A549 (cell line): ENCODE results near the gene LDLRAP1. TPM values are rescaled to one million over a fixed set of nuclear protein-coding genes. Genes with fewer than 3 reads are reported as not detected.

Experiments
- ATAC-seq, 2 experiments: fragments of 200-7000 bp in 1 of 2; fragments of >200 bp in 1 of 2; cut with Nextera tagmentation in 1 of 2; cut with Tn5 transposase in 1 of 2; 3 replicates each; pipeline versions ENCODE4 v1.8.0 to v1.9.1; 2018 to 2020; ENCODE audit warnings: mild to moderate bottlenecking in 1 of 2, moderate library complexity in 1 of 2
- CTCF ChIA-PET: fragments of 300-600 bp; sonication (Branson Sonifier 250); formaldehyde crosslinking; extraction: SDS; loops from one replicate; lab custom pipeline; 2021; ENCODE audit warnings: antibody characterized with exemption, inconsistent platforms; lab: Yijun Ruan, JAX
- POLR2A ChIA-PET: fragments of 350-600 bp; formaldehyde crosslinking; extraction: SDS; loops from one replicate; lab custom pipeline; 2021; ENCODE audit warnings: antibody characterized with exemption, inconsistent platforms; lab: Yijun Ruan, JAX
- DNase-seq, 2 experiments: peaks; one replicate each; pipeline versions ENCODE4 v3.0.0 to v3.0.0-alpha.2; 2011 to 2016; ENCODE audit warnings: low read depth in 1 of 2, low spot score in 1 of 2
- FAIRE-seq: peaks from 2 replicates; lab custom pipeline; 2011; peaks lifted over from hg19 to GRCh38; lab: Jason Lieb, UNC
- H3K27ac ChIP-seq, 2 experiments: fragments of >200 bp; sonication (Bioruptor Twin); formaldehyde crosslinking; 3 replicates each; pipeline ENCODE4 v1.5.1; 2016 to 2017
- H3K4me1 ChIP-seq: fragments of >200 bp; sonication (Bioruptor Twin); formaldehyde crosslinking; 3 replicates; pipeline ENCODE4 v1.6.1; 2016
- H3K4me2 ChIP-seq: fragments of >200 bp; sonication (Bioruptor Twin); formaldehyde crosslinking; 3 replicates; pipeline ENCODE4 v1.6.1; 2016
- H3K4me3 ChIP-seq: fragments of >200 bp; sonication (Bioruptor Twin); formaldehyde crosslinking; 3 replicates; pipeline ENCODE4 v1.5.1; 2016
- H3K9me3 ChIP-seq: fragments of >200 bp; sonication (Bioruptor Twin); formaldehyde crosslinking; 3 replicates; pipeline ENCODE4 v1.6.1; 2016
- CEBPB ChIP-seq, 2 experiments: fragments of >200 bp in 1 of 2; sonication (Bioruptor Twin) in 1 of 2; formaldehyde crosslinking in 1 of 2; IDR thresholded peaks; 2 replicates each; pipeline ENCODE4 v1.6.1; 2012 to 2016
- CHD2 ChIP-seq: fragments of 150-350 bp; IDR thresholded peaks from 2 replicates; pipeline ENCODE4 v1.6.1; 2014; ENCODE audit warnings: low read length; ENCODE audit not compliant: partially characterized antibody
- CHD4 ChIP-seq: fragments of 200-600 bp; sonication (generic); IDR thresholded peaks from 2 replicates; pipeline ENCODE4 v1.6.1; 2016; ENCODE audit warnings: antibody characterized with exemption, mild to moderate bottlenecking, borderline replicate concordance
- ESRRA ChIP-seq: fragments of 150-350 bp; IDR thresholded peaks from 2 replicates; pipeline ENCODE4 v1.6.1; 2014; ENCODE audit warnings: mild to moderate bottlenecking, low read length, borderline replicate concordance
- GATA3 ChIP-seq: IDR thresholded peaks from 2 replicates; pipeline ENCODE4 v1.6.1; 2012; ENCODE audit warnings: borderline replicate concordance
- HEYL ChIP-seq: fragments of 250-450 bp; sonication (Bioruptor Pico); IDR thresholded peaks from 2 replicates; pipeline ENCODE4 v1.8.0; 2021; ENCODE audit warnings: mild to moderate bottlenecking, moderate library complexity
- JUN ChIP-seq, 2 experiments: fragments of >200 bp; sonication (Bioruptor Twin); formaldehyde crosslinking; IDR thresholded peaks; 2 replicates in 1 of 2; 3 replicates in 1 of 2; pipeline ENCODE4 v1.6.1; 2016 to 2017
- MAZ ChIP-seq: fragments of 150-350 bp; IDR thresholded peaks from 2 replicates; pipeline ENCODE4 v1.6.1; 2014; ENCODE audit warnings: antibody characterized with exemption, low read depth, low read length, borderline replicate concordance
- MYC ChIP-seq: IDR thresholded peaks from 2 replicates; pipeline ENCODE4 v1.6.1; 2012; ENCODE audit warnings: mild to moderate bottlenecking, inconsistent platforms, low read length, improper control_type of control experiment, borderline replicate concordance
- POLR2A ChIP-seq: IDR thresholded peaks from 2 replicates; pipeline ENCODE4 v1.6.1; 2012; ENCODE audit warnings: mild to moderate bottlenecking, low read length
- RARB ChIP-seq: fragments of 250-450 bp; sonication (Bioruptor Pico); IDR thresholded peaks from 2 replicates; pipeline ENCODE4 v1.8.0; 2021; ENCODE audit warnings: mild to moderate bottlenecking, moderate library complexity
- RCOR1 ChIP-seq: fragments of 150-350 bp; IDR thresholded peaks from 2 replicates; pipeline ENCODE4 v1.6.1; 2014; ENCODE audit warnings: antibody characterized with exemption, low read length, low read depth
- RFX5 ChIP-seq: fragments of 450-650 bp; IDR thresholded peaks from 2 replicates; pipeline ENCODE4 v1.7.1; 2014; ENCODE audit warnings: antibody characterized with exemption, mild to moderate bottlenecking, moderate library complexity
- ZFP36 ChIP-seq: fragments of 450-650 bp; IDR thresholded peaks from 2 replicates; pipeline ENCODE4 v1.6.1; 2014; ENCODE audit warnings: borderline replicate concordance; ENCODE audit not compliant: partially characterized antibody
- ZNF302 ChIP-seq: fragments of 250-450 bp; sonication (Bioruptor Pico); IDR thresholded peaks from 2 replicates; pipeline ENCODE4 v1.9.0; 2021; ENCODE audit warnings: inconsistent platforms, mild to moderate bottlenecking, moderate library complexity
- ZSCAN20 ChIP-seq: fragments of 250-450 bp; sonication (Bioruptor Pico); IDR thresholded peaks from 2 replicates; pipeline ENCODE4 v1.8.0; 2022; ENCODE audit warnings: mild to moderate bottlenecking, moderate library complexity
- WGBS: methylation state at CpG from one replicate; pipeline ENCODE4 v1.1.6; 2017; ENCODE audit errors: missing lambda C conversion rate; 5-methylcytosine and 5-hydroxymethylcytosine counted together
- polyA plus RNA-seq, 4 experiments: library from polyadenylated mRNA; depleted of rRNA in 3 of 4; stranded (reverse); fragments of >200 nt; fragmentation: RNase III in 1 of 4; extraction: RNeasy Plus Mini Kit Qiagen cat#74134 plus additional on column Dnase treatment in 1 of 4; gene quantifications; 2 replicates in 3 of 4; 3 replicates in 1 of 4; pipeline ENCODE4 v1.2.3, GENCODE V29; 2011 to 2017
- TF ChIP-seq, protein P1 (sequence below): fragments of >200 bp; sonication (Bioruptor Twin); formaldehyde crosslinking; IDR thresholded peaks from 3 replicates; pipeline ENCODE4 v1.5.1; 2016

The LDLRAP1 gene
- polyA plus RNA-seq, 2 of the 4 experiments (the other 2 are of a cell fraction): 7.9 to 10.1 TPM

DNA sequence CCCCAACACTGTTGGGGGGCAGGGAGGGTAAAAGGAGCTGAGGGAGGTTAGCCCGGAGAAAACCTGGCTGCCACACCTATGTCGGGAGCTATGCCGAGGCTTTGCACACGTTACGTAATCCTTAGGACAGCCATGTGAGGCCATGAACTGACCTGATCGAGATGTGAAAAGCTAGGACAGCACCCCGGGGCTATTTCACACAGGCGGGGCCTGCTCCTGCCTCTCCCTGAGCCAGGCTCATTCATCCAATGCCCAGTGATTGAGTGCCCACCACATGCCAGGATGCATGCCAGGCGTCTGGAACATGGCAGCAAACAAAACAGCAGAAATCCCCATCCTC lies 30.2 kb downstream of the LDLRAP1 start:
- FAIRE-seq: no peak
- TF ChIP-seq HEYL (CRISPR knock-in tag) (no peak), CEBPB (IDR thresholded peaks at IDR 0.05) (peak; percentile 31 to 51; a peak in 2 of 4 replicates)
- H3K4me3 ChIP-seq: no peak overlapping the region
- 48% methylated on average over 8 of the region's 9 CpGs for WGBS
- H3K27ac ChIP-seq: peak overlapping the region; percentile 42 to 52; a peak in 2 of 6 replicates
- H3K9me3 ChIP-seq: no peaks in the 10 kb centered on the region
- H3K4me1 ChIP-seq: peaks cover 21% of the 10 kb centered on the region
- peak overlapping the region; percentile 61 for H3K4me2 ChIP-seq
- ChIA-PET CTCF (interaction anchor here (0.9 to 2.6 kb wide), 16 partner anchors 9 to 236 kb away, joined by 3 to 10 read pairs (median 4); no protein-coding TSS in a partner anchor), POLR2A (no interaction called here)
- peak in 1 of 2 experiments; percentile 23 for DNase-seq
- ATAC-seq: peak in 1 of 2 experiments; percentile 20; a peak in 2 of 6 replicates

DNA sequence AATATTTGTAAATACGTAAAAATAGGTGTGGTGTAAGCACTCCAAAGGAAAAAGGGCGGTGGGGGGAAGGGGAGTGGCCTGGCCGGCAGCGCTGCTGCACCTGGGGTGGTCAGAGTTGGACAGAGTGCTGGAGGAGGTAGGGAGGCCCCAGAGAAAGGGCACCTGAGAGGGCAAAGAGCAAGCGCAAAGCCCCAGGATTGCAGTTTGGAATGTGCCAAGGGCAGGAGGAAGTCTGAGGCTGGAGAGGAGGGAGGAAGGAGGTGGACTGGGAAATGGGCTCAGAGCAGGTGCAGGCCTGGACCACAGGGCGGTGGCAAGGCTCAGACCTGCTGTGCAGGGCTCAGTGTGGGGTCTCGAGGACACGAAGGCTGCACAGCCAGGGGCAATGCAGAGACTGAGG lies 30.6 kb downstream of the LDLRAP1 start:
- no peak; a peak in 1 of 6 replicates for ATAC-seq

DNA sequence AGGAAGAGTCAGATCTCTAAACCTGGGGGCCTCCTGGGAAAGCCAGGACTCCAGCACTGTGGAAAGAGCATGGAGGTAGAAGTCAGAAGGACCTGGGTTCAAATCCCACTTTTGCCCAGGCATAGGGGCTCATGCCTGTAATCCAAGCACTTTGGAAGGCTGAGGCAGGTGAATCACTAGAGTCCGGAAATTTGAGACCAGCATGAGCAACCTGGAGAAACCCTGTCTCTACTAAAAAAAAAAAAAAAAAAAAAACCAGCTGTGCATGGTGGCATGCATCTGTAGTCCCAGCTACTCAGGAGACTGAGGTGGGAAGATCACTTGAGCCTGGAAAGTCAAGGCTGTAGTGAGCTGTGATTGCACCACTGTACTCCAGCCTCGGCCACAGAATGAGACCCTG lies 31.8 kb downstream of the LDLRAP1 start:
- H3K27ac ChIP-seq: no peak overlapping the region
- FAIRE-seq (no peak), DNase-seq (no peak), ATAC-seq (no peak)
- 49% methylated on average over 2 of the region's 2 CpGs for WGBS
- POLR2A ChIA-PET: no interaction called here
- H3K4me2 ChIP-seq: no peak overlapping the region
- no peaks in the 10 kb centered on the region for H3K9me3 ChIP-seq
- no peak overlapping the region for H3K4me3 ChIP-seq
- TF ChIP-seq ESRRA (no peak), RFX5 (no peak), RCOR1 (no peak), JUN (IDR thresholded peaks at IDR 0.05) (no peak), HEYL (CRISPR knock-in tag) (no peak), ZFP36 (no peak), POLR2A (no peak)
- TF ChIP-seq, protein P1, sequence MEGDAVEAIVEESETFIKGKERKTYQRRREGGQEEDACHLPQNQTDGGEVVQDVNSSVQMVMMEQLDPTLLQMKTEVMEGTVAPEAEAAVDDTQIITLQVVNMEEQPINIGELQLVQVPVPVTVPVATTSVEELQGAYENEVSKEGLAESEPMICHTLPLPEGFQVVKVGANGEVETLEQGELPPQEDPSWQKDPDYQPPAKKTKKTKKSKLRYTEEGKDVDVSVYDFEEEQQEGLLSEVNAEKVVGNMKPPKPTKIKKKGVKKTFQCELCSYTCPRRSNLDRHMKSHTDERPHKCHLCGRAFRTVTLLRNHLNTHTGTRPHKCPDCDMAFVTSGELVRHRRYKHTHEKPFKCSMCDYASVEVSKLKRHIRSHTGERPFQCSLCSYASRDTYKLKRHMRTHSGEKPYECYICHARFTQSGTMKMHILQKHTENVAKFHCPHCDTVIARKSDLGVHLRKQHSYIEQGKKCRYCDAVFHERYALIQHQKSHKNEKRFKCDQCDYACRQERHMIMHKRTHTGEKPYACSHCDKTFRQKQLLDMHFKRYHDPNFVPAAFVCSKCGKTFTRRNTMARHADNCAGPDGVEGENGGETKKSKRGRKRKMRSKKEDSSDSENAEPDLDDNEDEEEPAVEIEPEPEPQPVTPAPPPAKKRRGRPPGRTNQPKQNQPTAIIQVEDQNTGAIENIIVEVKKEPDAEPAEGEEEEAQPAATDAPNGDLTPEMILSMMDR: no peak
- H3K4me1 ChIP-seq: peaks cover 13% of the 10 kb centered on the region
- CTCF ChIA-PET: interaction anchor here (0.6 to 1.0 kb wide), 3 partner anchors 10 to 317 kb away, joined by 3 to 5 read pairs (median 3); no protein-coding TSS in a partner anchor

More for the DNA sequence above, 30.6 kb downstream of the LDLRAP1 start:
- POLR2A ChIA-PET: no interaction called here
- CTCF ChIA-PET: interaction anchor here (0.9 to 2.6 kb wide), 6 partner anchors 8 to 236 kb away, joined by 3 to 10 read pairs (median 3); no protein-coding TSS in a partner anchor
- 74% methylated on average over 8 of the region's 8 CpGs for WGBS
- H3K4me3 ChIP-seq: no peak overlapping the region
- H3K9me3 ChIP-seq: no peaks in the 10 kb centered on the region
- no peak for FAIRE-seq
- H3K27ac ChIP-seq: peak overlapping the region in 1 of 2 experiments; percentile 19; a peak in 1 of 6 replicates
- DNase-seq: no peak
- peaks cover 17% of the 10 kb centered on the region for H3K4me1 ChIP-seq
- peak overlapping the region; percentile 61; the same call in 2 of the 3 replicates for H3K4me2 ChIP-seq
- TF ChIP-seq CHD2 (no peak), MYC (no peak), MAZ (no peak), ZSCAN20 (CRISPR knock-in tag) (no peak), CEBPB (IDR thresholded peaks at IDR 0.05) (no peak), GATA3 (no peak)

DNA sequence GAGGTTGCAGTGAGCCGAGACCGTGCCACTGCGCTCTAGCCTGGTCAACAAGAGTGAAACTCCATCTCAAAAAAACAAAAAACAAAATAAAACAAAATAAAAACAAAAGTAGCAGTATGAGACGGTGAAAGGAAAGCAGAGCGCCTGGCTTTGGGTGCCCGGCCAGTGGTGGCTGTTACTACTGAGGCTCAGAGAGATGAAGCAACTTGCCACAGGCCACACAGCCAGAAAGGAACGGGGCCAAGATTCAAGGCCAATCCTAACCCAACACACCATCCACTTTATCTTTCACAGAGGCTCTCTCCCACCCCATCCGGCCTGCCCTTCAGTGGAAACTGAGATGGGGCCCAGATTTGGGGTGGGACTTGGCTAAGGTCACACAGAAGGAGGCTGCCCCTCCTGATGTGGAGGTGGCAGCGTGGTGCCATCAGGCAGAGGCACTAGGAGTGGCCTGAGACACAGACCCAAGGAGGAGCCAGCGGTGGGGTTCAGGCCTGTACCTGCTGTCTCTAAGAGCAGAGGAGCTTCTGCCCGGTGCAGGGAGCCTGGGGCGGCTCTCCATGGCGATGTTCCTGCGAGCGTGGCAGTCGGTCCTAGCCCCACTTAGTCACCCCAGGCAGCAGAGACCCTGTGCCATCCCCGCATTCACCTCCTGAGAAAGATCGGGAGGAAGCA lies 33.2 kb downstream of the LDLRAP1 start:
- CTCF ChIA-PET: interaction anchor here (0.9 kb wide), 1 partner anchor 78 kb away, joined by 3 read pairs; no protein-coding TSS in a partner anchor
- no peak for DNase-seq
- TF ChIP-seq CHD4 (no peak), RARB (CRISPR knock-in tag) (no peak), ZNF302 (CRISPR knock-in tag) (no peak)
- TF ChIP-seq, all 56 proteins: peak for 0
- 88% methylated on average over 11 of the region's 18 CpGs for WGBS
- FAIRE-seq: no peak
- POLR2A ChIA-PET: no interaction called here
- no peak overlapping the region for H3K4me3 ChIP-seq
- H3K4me2 ChIP-seq: no peak overlapping the region
- H3K27ac ChIP-seq: no peak overlapping the region
- H3K4me1 ChIP-seq: peaks cover 13% of the 10 kb centered on the region
- no peak for ATAC-seq
- H3K9me3 ChIP-seq: no peaks in the 10 kb centered on the region
